ENCODE measurements around the gene SPPL2C.

Gene SPPL2C

GRCh38 chr17:45844695-45845375 lies at the start of gene SPPL2C:
Gene SPPL2C (plus strand): TSS chr17:45844881. CDS start chr17:45844907, 26 bp downstream.
- no peak for DNase-seq (ENCODE audit: low read depth in 2 of 2)

DNA sequence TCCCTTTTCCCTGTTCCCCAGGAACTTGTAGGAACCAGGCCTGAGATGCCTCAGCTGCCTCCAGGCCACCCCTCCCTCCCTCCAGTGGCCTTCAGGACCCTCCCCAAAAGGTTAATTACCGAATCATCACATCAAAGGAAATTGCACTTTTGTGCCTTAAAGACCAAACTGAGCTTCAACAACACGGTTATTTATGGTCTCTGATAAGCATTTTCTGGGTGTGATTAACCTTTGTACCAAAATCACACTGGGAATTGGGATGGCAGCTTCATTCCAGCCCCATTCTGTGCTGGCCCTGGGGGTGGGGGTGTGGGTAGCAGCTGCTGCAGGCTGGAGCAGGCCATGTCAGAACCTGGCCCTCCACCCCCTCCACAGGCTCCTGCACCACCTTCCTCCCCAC lies 43.9 kb upstream of the SPPL2C start:
- no peak for DNase-seq (ENCODE audit: low read depth in 2 of 2)

- no peak for DNase-seq (ENCODE audit: low read depth in 2 of 2)
These were observed 43.3 kb upstream of the SPPL2C start for GRCh38 chr17:45801421-45801820.

DNA sequence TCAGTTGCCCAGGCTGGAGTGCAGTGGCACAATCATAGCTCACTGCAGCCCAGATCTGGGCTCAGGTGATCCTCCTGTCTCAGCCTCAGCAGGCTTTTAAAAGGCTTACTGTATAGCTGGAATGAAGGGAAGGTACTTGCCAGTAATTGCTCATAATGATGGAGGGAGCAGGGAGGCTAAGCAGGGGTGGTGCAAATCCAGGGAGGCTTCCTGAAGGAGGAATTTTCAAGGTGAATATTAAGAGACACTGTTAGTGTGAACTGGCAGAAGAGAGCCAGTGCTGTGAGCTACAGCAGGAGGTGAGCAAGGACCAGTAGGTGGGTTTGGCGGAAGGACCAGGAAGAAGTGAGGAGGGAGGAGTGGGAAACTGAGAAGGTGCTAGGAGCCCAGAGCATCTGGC lies 35.8 kb upstream of the SPPL2C start:
- no peak for DNase-seq (ENCODE audit: low read depth in 2 of 2)

DNA sequence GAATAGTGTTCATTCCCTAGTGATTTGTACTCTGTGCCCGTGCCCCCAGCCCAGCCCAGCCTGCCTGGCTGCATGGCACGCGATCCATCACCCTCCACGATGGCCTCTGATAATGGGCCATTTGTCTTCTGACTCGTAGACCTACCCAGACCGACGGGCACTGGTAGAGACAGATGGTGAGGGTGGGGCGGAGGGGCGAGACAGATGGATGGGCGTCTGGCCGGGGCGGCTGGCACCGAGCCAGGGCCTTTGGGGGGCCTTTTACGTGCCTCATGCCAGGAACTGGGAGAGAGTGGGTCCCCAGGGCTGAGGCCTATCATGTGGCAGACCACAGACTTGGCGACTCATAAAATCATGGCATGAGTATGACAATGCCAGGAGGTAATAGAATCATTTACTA lies 35.2 kb upstream of the SPPL2C start:
- DNase-seq (ENCODE audit: low read depth in 2 of 2) = no peak

DNA sequence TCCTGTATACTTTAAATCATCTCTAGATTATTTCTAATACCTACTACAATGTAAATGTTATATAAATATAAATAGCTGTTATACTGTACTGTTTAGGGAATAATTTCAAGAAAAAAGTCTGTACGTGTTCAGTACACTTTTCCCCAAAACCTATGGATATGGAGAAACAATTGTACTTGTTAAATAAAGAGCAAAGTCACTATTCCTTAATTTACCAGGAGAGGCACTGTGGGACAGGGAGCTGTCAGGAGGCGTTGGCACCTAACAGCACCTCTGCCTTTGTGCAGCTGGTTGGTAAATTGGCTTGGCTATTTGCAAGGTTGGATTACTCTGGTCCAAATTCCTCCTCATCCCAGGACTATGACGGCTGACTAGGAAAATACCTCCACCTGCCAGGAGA lies 32.6 kb upstream of the SPPL2C start:
- DNase-seq (ENCODE audit: low read depth in 2 of 2) = no peak

DNA sequence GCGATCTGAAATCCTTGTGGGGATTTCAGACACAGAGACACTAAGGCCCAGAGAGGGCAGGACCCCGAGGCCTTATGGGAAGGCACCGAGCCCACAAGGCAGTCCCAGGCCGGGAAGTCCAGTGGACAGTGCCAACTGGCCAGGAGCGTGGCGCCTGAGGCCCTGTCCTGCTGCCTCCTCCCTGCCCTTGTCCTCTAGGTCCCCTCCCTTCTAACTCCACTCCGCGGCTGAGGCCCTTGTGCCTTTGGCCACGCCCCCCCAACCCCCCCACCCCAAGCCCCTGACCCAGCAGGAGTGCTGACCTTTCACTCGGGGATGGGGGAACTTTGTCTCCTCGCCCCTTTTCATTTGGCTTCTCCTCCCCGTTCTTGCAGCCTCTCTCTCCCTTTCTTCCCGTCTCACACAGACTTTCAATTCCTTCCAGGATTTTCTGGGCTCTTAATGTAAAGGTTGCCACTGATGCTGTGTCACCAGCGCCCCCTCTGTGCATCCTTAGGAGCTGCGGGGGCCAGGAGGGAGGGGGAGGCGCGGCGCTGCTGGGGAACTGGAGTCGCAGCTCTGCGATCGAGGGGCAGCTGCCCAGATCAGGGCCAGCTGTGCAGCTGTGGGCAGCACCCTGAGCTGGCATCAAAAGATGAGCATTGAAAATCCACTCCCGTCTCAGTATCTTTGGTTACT lies 31.5 kb upstream of the SPPL2C start:
- DNase-seq (ENCODE audit: low read depth in 2 of 2) = no peak

DNA sequence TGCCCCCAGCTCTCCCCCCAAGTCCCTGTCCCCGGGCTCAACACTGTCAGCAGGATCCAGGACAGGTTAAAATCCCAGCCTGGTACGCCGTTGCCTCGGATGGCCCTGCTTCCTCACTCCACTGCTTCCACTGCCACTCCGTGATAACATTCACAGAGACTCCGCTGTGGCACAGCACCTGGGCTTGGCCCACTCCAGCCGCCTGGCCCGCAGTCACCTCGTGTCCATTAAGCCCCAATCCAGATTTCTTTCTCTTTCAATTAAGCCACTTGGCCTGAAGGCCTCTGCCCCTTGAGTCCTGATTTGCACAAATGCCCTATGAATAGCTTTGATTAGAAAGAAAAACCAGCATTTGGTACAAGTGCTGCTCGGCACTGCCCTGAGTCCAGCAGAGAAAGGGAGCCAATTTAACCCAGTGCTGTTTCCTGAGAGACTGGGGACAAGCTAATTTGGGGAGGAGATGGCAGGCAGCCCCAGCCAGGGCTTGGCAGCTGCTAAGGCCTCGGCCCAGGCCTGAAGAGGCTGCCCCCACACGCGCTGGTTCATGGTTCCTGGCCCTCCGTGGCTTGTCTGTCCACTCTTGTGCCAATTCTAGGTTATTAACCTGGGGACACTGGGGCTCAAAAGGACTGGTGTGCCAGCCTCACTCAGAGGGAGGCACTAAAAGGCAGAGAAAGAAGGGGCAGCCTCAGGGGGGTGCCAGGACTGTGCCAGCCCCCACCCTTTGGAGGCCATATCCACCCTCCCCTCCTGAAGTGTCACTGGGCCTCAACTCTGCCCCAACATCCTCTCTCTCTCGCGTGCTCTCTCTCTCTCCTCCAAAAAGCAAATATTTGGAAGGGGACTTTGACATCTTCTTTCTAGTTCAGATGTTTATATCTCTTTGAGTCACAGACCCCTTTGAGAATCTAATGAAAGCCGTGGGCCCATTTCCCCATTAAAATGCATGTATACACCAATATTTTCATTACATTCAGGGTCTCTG lies 29.8 kb upstream of the SPPL2C start:
- DNase-seq (ENCODE audit: low read depth in 2 of 2) = no peak

GRCh38 chr17:45815752-45816151 lies 28.9 kb upstream of the SPPL2C start:
- no peak for DNase-seq (ENCODE audit: low read depth in 2 of 2)

GRCh38 chr17:45818041-45818440 lies 26.6 kb upstream of the SPPL2C start:
- DNase-seq (ENCODE audit: low read depth in 2 of 2) = no peak

DNA sequence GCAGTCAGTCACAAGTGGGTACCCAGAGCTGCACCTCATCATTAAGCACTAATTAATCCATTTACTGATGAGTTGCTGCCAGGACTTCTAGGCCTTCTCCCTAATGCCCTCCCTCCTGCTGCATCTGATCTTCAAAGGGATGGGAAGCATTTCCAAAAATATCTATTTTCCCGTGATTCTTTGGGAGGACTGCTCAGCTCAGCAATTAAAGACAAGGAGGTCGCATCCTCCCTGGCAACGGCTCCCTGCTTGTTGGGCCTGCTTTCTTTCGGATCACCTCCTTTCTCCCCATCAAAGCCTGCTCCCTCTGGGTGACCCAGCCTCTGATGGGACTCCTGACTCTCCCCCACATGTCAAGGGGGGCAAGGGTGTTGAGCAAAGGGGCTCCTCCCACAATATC lies 26.0 kb upstream of the SPPL2C start:
- DNase-seq (ENCODE audit: low read depth in 2 of 2) = no peak

GRCh38 chr17:45819632-45820031 lies 25.0 kb upstream of the SPPL2C start:
- no peak for DNase-seq (ENCODE audit: low read depth in 2 of 2)

DNA sequence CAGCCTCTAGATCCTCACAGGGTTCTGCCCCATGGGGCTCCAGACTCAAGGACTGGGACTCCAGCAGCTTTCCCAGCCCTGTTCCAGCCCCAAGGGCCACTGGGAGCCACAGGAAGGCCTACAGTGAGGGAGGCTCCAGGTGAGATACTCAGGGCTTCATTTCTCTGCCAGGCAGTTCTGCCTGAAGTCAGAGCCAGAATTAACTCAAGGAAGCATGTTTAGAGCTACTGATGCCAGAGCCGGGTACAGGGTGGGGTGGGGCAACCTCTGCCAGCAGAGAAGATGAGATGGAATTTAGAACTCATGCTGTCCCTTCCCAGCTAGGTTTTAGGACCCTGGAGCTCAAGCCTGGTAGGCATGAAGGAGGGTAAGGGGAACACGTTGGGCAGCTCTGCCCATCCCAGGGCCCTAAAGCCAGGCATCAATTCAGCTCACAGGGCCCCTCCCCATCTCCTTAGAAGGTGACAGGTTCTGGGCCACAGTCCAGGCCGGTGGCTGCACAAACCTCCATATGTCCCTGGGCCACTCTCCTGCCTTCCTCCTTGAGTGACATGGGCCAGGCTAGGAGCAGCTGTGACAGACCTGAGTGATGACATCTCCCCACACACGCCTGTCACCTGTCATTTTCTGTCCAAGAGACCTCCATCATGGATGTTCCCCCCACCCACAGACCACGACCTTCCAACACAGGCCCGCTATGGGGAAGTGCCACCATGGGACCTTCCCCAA lies 24.5 kb upstream of the SPPL2C start:
- no peak for DNase-seq (ENCODE audit: low read depth in 2 of 2)

DNA sequence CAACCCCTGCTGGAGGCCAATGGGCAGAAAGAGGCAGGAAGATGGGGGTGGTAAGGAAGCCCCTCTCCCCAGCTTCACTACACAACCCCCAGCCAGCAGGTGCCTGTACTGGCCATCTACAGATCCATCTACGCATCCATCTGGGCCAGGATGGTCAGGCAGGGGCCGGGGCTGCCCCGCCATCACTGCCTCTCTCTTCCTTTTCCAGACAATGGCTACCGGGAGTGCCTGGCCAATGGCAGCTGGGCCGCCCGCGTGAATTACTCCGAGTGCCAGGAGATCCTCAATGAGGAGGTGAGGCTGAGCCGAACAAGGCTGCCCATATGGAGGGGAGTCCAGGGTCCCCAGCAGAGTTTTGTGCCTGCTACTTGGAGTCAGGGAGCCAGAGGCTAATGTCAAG lies 23.5 kb upstream of the SPPL2C start:
- no peak for DNase-seq (ENCODE audit: low read depth in 2 of 2)

GRCh38 chr17:45823598-45823997 lies 21.1 kb upstream of the SPPL2C start:
- DNase-seq (ENCODE audit: low read depth in 2 of 2) = no peak

DNA sequence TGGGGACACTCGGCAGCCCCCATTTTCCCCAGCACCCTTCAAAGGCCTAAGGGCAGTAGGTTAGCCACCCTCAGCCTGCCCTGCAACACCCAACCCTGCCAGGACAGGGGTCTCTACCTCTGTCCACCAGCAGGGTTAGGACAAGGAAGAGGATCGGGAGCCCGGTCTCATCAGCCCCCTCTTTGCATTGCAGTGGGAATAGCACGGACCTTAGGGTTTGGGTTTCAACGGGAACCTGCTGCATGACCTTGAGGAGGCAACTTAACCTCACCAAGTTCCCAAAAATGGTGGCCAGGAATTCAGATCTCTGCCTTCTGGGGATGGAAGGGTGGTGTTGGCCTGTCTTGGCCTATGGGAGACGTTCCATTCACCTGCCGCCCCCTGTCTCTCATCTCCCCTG lies 20.2 kb upstream of the SPPL2C start:
- no peak for DNase-seq (ENCODE audit: low read depth in 2 of 2)

DNA sequence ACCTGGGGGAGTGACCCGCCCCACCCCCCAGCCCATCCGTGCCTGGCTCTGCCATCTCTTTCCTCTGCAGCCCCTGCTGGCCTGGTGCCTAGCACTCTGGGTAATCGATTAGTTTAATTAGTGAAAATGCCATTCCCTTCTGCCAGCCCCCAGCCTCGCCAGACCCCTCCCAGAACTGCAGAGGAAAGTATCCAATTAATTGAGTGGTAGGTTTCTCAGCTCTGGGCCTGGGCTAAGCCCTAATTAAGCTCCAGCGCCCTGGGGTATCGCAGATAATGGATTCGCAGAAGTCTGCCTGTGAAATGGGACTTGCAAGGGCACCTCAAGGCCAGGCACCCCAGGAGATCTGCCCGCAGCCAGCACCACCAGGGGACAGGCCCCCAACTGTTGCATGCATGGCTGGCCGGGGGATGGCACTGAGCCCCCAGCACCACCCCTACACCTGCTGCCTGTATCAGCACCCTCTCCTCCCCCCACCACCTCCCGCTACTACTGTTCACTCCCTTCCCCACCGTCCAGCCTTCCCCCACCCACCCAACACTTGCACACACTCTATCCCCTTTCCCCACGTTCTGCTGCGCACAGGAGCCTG lies 19.7 kb upstream of the SPPL2C start:
- no peak for DNase-seq (ENCODE audit: low read depth in 2 of 2)

- no peak for DNase-seq (ENCODE audit: low read depth in 2 of 2)
These were observed 18.9 kb upstream of the SPPL2C start for GRCh38 chr17:45825792-45826191.

DNA sequence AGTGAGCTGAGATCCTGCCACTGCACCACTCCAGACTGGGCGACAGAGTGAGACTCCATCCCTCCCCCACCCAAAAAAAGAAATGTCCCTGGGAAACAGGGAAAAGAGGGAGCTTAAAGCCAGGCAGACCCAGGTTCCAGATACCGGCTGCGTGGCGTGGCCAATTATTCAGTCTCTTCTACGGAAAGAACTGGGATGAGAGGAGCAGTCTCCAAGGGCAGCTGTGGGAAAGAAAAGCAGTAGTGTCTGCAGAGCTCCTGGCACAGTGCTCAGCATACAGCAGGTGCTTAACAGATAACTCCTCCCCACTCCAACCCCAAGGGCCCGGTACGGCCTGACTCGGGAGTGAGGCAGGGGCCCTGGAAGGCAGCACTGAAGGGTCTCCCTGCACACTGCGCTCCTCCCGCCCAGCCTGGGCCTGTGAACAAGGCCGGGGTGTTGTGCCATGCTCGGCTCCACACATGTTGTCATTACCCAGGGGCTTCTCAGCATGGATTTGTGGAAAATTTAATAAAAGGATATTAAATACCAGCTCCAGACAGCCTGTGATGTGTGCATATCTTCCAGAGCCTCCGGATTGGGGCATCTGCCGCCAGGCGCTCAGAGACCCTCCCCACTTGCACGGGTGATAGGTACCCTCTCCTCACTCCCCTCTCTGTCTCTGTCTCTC lies 17.6 kb upstream of the SPPL2C start:
- no peak for DNase-seq (ENCODE audit: low read depth in 2 of 2)

- DNase-seq (ENCODE audit: low read depth in 2 of 2) = no peak
These were observed 16.5 kb upstream of the SPPL2C start for GRCh38 chr17:45828171-45828570.

GRCh38 chr17:45828582-45829133 lies 16.0 kb upstream of the SPPL2C start:
- DNase-seq (ENCODE audit: low read depth in 2 of 2) = no peak

All from stimulated activated CD4-positive, alpha-beta T cell treated with anti-CD3 and anti-CD28 coated beads, Interleukin-15, amount 100 ng/mL, for 48 hours (primary cell).